HG03135 (cell line): ENCODE measurements around the gene RASL11B.

ENCODE experiments used
- ATAC-seq: cut with Tn5 transposase; IDR thresholded peaks from one replicate; pipeline ENCODE4 v1.9.1; 2021; ENCODE audit warnings: mild to moderate bottlenecking, moderate library complexity; ENCODE audit not compliant: unreplicated experiment

RASL11B gene

GRCh38 chr4:52870225-52870624 is 8.1 kb downstream of the RASL11B start:
- no peak for ATAC-seq

- no peak for ATAC-seq
Observed at GRCh38 chr4:52873191-52873590, 11.1 kb downstream of the RASL11B start.

GRCh38 chr4:52873861-52874343 is 11.8 kb downstream of the RASL11B start:
- no peak for ATAC-seq

- no peak for ATAC-seq
Observed at GRCh38 chr4:52874948-52875347, 12.8 kb downstream of the RASL11B start.

GRCh38 chr4:52876069-52876468 is 14.0 kb downstream of the RASL11B start:
- no peak for ATAC-seq

DNA sequence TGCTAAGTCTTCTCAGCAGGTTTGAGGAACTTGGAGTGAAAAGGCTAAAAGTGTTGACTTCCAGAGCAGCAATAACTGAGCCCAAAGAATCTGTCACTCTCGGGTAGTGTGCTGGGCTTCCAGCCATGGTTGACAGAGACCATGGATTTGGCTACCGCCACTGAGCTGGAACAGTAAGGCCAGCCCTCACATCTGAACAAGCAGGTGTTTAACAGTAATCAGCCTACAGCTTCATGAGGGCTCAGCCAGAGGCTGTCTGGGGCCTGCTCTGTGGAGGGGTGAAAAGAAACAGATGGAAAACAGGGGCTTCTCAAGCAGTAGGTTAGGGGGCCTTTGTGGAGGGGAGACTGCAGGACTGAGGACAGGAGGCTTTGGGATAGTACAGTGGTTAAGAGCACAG is 14.9 kb downstream of the RASL11B start:
- no peak for ATAC-seq

- no peak for ATAC-seq
Observed at GRCh38 chr4:52877694-52878093, 15.6 kb downstream of the RASL11B start.

GRCh38 chr4:52879471-52879870 is 17.4 kb downstream of the RASL11B start:
- no peak for ATAC-seq

DNA sequence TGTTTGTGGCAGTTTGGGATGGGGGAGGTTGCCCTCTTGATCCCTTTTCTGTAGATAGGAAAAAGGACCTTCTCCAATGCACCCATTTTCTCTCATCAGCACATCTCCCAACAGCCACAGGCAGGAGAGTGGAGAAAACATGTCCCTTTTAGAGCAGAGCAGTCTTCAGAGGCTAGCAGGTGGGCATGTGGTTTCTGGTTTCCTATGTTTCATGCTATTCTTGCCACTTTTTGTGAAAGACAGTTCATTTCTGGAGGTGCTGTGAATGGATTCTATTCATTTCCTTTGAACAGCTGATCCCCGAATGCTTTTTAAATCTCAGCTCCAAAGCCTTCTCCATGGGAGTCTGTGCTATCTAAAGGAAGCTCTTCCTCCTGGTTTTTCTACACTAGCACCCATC is 18.9 kb downstream of the RASL11B start:
- no peak for ATAC-seq

DNA sequence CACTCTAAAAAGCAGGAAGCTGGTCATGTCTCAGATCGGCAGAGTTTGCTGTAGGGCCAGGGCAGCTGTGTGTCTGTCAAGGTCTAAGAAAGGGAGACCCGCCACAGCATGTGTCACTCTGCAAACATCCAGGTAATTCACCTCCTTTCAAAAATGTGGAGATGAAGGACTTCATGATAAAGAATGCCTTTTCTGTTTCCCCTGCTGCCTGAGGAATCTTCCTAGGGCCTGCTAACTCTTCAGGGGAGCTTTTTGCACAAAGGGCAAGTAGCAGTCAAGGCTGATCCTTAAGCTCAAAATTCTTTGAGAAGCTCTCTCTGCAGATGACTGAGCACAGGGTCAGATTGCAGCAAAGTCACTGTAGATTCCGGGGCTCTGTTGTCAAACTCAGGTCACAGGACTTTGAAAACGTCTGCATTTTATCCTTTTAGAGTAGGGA is 21.1 kb downstream of the RASL11B start:
- no peak for ATAC-seq

- ATAC-seq: no peak
Observed at GRCh38 chr4:52883707-52884669, 21.9 kb downstream of the RASL11B start.

DNA sequence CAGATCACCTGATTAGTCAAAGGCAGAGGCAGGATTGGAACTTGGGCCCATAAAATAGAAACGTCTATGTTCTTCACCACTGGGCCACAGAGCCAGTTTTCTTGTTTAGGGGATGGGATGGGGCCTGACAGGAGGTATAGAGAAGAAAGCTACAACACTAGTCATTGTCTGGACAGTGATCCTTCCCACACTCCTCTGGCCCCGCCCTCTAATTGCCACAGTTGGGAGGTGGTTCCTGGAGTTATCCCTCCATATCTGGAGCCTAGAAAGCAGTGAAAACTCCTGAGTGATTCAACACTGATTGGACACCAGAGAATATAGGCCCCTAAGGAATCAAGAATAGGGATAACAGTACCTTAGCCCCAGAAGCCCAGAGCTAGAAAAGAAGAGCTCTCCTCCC is 22.9 kb downstream of the RASL11B start:
- no peak for ATAC-seq

DNA sequence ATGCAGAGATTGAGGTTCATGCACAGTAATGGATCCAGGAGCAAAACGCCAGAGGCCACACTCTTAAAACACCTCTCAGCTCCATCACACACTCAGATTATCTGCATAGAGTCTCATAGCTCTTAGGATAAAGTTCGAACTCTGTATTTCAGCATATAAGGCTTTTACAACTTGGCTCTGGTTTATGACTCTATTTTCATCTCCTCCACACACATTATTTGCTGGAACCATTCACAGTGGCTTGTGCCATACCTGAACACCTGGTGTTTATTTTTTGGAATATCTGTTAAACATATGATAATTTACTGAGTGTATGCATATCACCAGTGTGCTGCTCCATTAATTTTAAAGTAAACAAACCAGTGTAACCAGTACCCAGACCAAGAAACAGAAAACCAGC is 27.2 kb downstream of the RASL11B start:
- ATAC-seq: no peak

DNA sequence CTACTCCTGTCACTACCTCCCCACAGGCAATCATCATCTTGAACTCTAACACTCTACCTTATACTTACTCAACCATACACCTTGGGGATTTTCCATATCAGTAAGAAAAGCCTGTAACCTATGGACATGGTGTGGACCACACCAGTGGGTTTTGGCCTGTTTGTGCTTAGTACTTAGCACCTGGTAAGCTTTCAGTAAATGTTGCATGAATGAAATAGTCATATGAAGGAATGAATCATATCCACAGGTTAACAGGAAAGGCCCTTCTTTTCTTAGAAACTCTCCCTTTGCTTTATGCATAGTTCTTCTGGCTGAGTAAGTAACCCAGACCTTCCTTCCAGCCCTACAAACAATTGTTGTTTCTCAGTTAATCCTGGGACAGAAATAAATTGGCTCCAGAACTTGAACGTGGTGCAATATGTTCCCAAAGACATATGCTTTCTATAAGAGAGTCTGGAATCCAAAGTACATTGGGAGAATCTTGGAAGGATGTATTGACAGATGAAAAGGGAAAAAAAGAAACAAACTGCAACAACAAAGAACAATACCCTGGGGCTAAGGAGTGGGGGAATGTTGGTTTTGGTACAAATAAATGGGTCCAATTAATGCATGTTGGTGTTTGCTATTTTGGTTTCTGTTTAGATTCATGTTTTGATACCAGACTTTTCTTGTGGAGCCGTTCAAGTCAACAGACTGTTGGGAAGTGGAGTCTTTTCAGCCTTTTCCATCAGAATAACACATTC is 27.8 kb downstream of the RASL11B start:
- ATAC-seq: no peak

- no peak for ATAC-seq
Observed at GRCh38 chr4:52890521-52890791, 28.3 kb downstream of the RASL11B start.

- ATAC-seq: no peak
Observed at GRCh38 chr4:52891743-52892142, 29.6 kb downstream of the RASL11B start.

GRCh38 chr4:52892880-52893279 is 30.8 kb downstream of the RASL11B start:
- no peak for ATAC-seq

GRCh38 chr4:52894443-52894842 is 32.3 kb downstream of the RASL11B start:
- ATAC-seq: no peak

GRCh38 chr4:52903273-52903672 is 41.2 kb downstream of the RASL11B start:
- ATAC-seq: no peak

DNA sequence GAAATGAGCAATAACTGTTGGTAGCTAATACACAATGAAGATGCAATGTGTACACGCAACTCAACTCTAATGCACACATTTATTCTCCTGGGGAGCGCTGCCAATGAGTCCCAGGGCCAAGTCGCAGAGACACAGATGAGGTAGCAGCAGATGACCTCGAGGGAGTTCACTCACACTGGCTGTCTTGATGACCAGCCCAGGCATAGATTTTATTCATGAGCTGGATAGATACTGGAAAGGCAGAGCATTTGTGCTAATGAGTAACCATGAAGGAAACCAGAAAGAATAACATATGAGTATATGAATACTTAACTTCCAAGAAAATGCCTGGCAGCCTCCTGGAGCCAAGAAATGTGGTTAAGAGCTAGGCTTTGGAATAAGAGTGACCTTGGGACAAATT is 42.3 kb downstream of the RASL11B start:
- no peak for ATAC-seq

GRCh38 chr4:52907510-52907909 is 45.4 kb downstream of the RASL11B start:
- ATAC-seq: no peak

DNA sequence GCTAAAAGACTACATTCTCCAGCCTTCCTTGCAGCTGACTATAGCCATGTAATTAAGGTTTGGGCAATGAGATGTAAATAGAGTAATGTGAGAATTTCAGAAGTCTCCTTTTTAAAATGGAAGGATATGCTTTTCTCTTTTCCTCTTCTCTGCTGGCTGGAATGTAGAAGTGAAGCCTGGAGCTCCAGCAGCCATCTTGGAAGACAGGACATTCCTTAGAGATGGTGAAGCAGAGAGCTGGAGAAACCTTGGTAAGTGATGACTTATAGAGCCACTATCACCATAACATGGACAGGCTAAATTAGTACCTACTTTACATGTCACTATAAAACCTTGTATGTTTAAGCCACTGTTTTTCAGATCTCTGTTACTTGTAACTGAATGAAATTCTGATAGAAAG is 48.0 kb downstream of the RASL11B start:
- ATAC-seq: no peak
